ENCODE measurements around the gene BRAF.
"Not testable (repeated sequence)": the region's sequence is repeated elsewhere in the genome, so short reads cannot be mapped to it uniquely, and the experiment has no call there.

BRAF gene

DNA sequence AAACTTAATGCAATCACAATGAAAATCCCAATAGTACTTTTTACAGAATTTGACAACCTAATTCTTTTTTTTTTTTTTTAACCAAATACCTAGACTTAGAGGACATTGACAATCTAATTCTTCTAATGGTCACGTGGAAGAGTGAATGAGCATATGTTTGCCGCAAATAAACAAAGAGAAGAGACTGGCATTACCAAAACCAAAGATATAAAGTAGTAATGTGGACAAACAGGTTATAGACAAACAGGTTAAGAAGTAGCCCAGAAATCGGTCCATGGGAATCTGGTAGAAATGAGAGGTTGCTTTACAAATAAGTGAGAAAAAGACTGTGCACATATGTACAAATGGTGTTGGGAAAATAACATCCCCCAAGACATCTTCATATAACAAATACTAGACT, 27.7 kb downstream of the BRAF start:
- DNase-seq (ENCODE audit: insufficient read length) (no peak), FAIRE-seq (no peak)
- TF ChIP-seq TAF1 (IDR thresholded peaks at IDR 0.05; ENCODE audit: borderline replicate concordance, low read depth, low read length) (no peak), POLR2AphosphoS5 (IDR thresholded peaks at IDR 0.05; ENCODE audit: low read depth, low read length) (no peak), POLR2A (IDR thresholded peaks at IDR 0.05; ENCODE audit: low read depth, low read length) (no peak)

DNA sequence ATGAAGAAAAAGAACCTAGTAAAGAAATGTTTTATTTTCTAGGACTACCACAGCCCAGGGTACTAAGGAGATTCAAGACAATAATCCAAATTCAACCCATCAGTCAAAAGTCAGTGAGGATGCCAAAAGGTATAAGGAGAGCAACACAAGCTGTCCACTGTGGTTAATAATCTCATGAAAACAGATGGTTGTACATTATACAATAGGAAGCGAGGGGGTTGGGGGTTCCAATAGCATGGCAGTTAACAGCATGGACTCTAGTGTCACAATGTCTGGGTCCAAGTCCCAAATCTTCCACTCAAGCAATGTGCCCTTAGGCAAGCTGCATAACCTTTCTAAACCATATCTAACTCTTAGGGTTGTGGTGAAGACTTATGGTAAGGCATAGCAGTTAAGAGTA, 35.1 kb downstream of the BRAF start:
- DNase-seq (ENCODE audit: insufficient read length) (no peak), FAIRE-seq (no peak)
- TF ChIP-seq POLR2AphosphoS5 (IDR thresholded peaks at IDR 0.05; ENCODE audit: low read depth, low read length) = no peak
- no peak for TF ChIP-seq POLR2A (IDR thresholded peaks at IDR 0.05; ENCODE audit: low read depth, low read length)
- no peak for TF ChIP-seq TAF1 (IDR thresholded peaks at IDR 0.05; ENCODE audit: borderline replicate concordance, low read depth, low read length)

DNA sequence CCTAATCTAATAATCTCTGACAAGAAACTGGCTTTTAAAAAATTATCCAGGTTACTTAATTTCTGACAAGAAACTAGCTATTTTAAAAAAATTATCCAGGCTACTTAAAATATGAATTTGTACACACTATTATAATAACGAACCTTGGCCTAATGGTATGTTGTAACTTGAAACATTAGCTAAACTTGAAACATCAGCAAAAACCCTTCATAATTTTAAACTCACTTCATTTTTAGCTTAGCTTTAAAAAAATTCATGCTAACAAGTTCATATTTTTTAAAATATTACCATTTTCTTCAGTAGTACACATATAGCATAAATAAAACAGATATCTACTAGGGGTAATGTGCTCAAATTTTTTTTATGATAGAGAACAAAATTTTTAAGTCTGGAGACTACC, 35.6 kb downstream of the BRAF start:
- DNase-seq (ENCODE audit: insufficient read length) = no peak
- TF ChIP-seq POLR2A (IDR thresholded peaks at IDR 0.05; ENCODE audit: low read depth, low read length) (no peak), POLR2AphosphoS5 (IDR thresholded peaks at IDR 0.05; ENCODE audit: low read depth, low read length) (no peak), TAF1 (IDR thresholded peaks at IDR 0.05; ENCODE audit: borderline replicate concordance, low read depth, low read length) (no peak)
- no peak for FAIRE-seq

GRCh38 chr7:140888087-140888486, 36.6 kb downstream of the BRAF start:
- FAIRE-seq (no peak), DNase-seq (ENCODE audit: insufficient read length) (no peak)
- TF ChIP-seq POLR2AphosphoS5 (IDR thresholded peaks at IDR 0.05; ENCODE audit: low read depth, low read length) (no peak), POLR2A (IDR thresholded peaks at IDR 0.05; ENCODE audit: low read depth, low read length) (no peak), TAF1 (IDR thresholded peaks at IDR 0.05; ENCODE audit: borderline replicate concordance, low read depth, low read length) (no peak)

DNA sequence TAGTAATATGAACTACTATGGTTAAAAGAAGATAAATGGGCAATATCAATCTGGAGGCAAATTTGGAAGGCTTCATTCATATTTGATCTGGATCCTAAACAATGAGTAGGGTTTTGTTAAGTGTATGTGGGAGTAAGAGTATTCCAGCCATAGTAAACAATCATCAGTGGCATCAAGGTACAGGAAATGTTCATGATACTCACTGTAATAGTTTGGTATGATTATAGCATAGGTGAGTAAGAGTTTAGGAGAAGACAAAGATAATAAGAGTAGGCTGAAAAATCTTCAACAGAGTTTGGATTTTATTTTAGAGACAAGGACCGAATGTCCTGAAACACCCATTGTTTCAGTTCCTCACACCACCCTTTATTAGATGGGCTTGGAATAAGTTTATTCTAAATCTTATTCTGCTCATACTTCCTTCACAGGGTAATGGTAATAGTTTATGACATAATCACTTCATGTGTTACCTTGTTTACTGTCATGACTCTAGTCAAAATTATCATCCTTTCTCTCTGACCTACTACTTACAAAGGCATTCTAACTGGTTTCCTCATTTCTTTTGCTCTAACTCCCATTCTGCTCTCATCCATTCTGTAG, 38.9 kb downstream of the BRAF start:
- DNase-seq (ENCODE audit: insufficient read length) = no peak
- TF ChIP-seq POLR2AphosphoS5 (IDR thresholded peaks at IDR 0.05; ENCODE audit: low read depth, low read length) (no peak), POLR2A (IDR thresholded peaks at IDR 0.05; ENCODE audit: low read depth, low read length) (no peak), TAF1 (IDR thresholded peaks at IDR 0.05; ENCODE audit: borderline replicate concordance, low read depth, low read length) (no peak)
- no peak for FAIRE-seq

DNA sequence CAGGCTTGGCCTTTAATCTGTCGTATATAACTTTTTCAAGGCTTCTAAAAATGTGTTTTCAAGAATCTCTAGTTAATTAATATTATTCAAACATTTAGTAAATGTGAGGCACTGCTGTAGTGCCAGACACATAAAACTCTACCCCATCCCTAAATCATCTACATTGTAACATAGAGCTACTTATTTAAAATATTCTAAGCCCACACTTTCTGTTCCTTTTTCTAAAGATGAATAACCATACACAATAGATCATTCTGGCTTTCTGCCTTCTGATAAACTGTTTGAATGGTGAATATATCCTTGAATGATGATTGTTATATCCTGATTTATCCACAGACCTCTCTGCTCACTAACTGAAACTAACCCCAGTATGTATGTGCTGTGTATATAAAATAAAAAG, 41.4 kb downstream of the BRAF start:
- FAIRE-seq (no peak), DNase-seq (ENCODE audit: insufficient read length) (no peak)
- no peak for TF ChIP-seq TAF1 (IDR thresholded peaks at IDR 0.05; ENCODE audit: borderline replicate concordance, low read depth, low read length)
- no peak for TF ChIP-seq POLR2A (IDR thresholded peaks at IDR 0.05; ENCODE audit: low read depth, low read length)
- no peak for TF ChIP-seq POLR2AphosphoS5 (IDR thresholded peaks at IDR 0.05; ENCODE audit: low read depth, low read length)

GRCh38 chr7:140882834-140883233, 41.9 kb downstream of the BRAF start:
- DNase-seq (ENCODE audit: insufficient read length); FAIRE-seq: not testable (repeated sequence)

- DNase-seq (ENCODE audit: insufficient read length) (no peak), FAIRE-seq (peak; percentile 65)
Measured at GRCh38 chr7:140881507-140882228, 43.1 kb downstream of the BRAF start.

GRCh38 chr7:140877249-140877524, 47.5 kb downstream of the BRAF start:
- no peak for DNase-seq (ENCODE audit: insufficient read length)
- FAIRE-seq = no peak
- TF ChIP-seq TAF1 (IDR thresholded peaks at IDR 0.05; ENCODE audit: borderline replicate concordance, low read depth, low read length) (no peak), POLR2A (IDR thresholded peaks at IDR 0.05; ENCODE audit: low read depth, low read length) (no peak), POLR2AphosphoS5 (IDR thresholded peaks at IDR 0.05; ENCODE audit: low read depth, low read length) (no peak)

More at GRCh38 chr7:140881507-140882228, 43.1 kb downstream of the BRAF start:
- TF ChIP-seq POLR2A (IDR thresholded peaks at IDR 0.05; ENCODE audit: low read depth, low read length) (no peak), TAF1 (IDR thresholded peaks at IDR 0.05; ENCODE audit: borderline replicate concordance, low read depth, low read length) (no peak), POLR2AphosphoS5 (IDR thresholded peaks at IDR 0.05; ENCODE audit: low read depth, low read length) (no peak)

DNA sequence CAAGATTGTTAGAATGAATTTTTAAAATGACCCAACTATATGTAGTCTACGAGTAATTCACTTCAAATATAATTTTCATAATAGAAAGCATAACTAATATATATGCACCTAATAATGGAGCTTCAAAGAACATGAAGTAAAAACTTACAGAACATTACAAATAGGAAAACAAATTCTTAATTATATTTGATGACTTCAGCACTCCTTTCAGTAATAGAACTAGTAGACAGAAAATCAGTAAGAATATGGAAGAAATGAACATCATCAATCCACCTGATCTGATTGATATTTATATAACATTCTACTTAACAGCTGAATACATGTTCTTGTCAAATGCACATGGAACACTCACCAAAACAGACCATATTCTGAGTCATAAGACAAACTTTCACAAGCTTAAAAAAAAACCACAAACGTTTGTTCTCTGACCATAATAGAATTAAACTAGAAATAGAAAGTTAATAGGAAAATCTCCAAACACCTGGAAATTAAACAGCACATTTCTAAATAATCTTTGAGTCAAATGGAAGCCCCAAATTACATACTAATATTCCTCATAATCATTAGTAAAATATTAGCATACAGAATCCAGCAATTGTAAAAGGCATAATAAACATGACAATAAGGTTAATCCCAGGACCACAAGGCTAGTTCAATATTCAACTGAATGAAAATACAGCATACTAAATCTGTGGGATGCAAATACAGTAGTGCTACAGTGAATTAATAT, 48.0 kb downstream of the BRAF start:
- no peak for FAIRE-seq
- DNase-seq (ENCODE audit: insufficient read length) = no peak
- TF ChIP-seq POLR2A (IDR thresholded peaks at IDR 0.05; ENCODE audit: low read depth, low read length) (no peak), TAF1 (IDR thresholded peaks at IDR 0.05; ENCODE audit: borderline replicate concordance, low read depth, low read length) (no peak), POLR2AphosphoS5 (IDR thresholded peaks at IDR 0.05; ENCODE audit: low read depth, low read length) (no peak)

DNA sequence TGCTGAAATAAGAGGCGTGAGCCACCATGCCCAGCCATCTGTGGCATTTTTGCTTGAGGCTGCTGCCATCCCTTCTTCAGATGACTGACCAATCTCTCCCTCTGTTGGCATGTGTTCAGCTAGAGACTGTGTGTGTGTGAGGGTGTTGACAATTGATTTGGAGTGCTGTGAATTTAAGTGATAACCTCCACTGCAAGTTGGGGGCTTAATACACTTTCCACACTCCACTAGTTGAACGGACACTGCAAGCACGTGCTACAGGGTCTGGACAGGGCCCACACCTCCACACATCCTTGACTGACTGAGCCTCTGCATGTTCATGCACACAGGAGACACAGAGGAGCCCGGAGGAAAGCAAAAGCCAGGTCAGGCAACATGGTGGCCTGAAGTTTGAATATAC, 51.3 kb downstream of the BRAF start:
- DNase-seq (ENCODE audit: insufficient read length) (no peak), FAIRE-seq (no peak)
- TF ChIP-seq POLR2AphosphoS5 (IDR thresholded peaks at IDR 0.05; ENCODE audit: low read depth, low read length) (no peak), POLR2A (IDR thresholded peaks at IDR 0.05; ENCODE audit: low read depth, low read length) (no peak), TAF1 (IDR thresholded peaks at IDR 0.05; ENCODE audit: borderline replicate concordance, low read depth, low read length) (no peak)

DNA sequence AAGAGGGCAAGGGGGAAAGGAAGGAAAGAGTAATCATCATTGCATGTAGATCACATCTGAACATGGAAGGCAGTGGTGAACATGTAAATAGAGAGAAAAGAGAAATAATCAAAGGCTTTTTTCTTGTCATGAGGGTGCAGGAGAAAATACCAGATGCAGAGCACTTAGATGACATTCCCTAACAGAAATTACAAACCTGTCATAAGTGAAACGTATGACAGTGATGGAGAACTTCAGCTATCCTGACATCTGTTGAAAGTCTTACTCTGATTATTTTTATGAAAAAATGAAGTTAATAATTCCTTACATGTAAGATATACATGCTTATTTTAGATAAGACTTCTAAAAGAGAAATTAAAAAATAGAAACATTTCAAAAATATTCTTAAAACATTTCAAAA, 54.7 kb downstream of the BRAF start:
- no peak for TF ChIP-seq POLR2AphosphoS5 (IDR thresholded peaks at IDR 0.05; ENCODE audit: low read depth, low read length)
- TF ChIP-seq POLR2A (IDR thresholded peaks at IDR 0.05; ENCODE audit: low read depth, low read length) = no peak
- no peak for TF ChIP-seq TAF1 (IDR thresholded peaks at IDR 0.05; ENCODE audit: borderline replicate concordance, low read depth, low read length)
- no peak for FAIRE-seq
- no peak for DNase-seq (ENCODE audit: insufficient read length)
